Superior temporal gyrus (tissue), 1 donor: ENCODE results near the gene OR10G8.
"Not testable (repeated sequence)": the region's sequence is repeated elsewhere in the genome, so short reads cannot be mapped to it uniquely, and the experiment has no call there.

ENCODE experiments used
- DNase-seq: peaks from one replicate; pipeline ENCODE4 v3.0.0-alpha.2; 2016; ENCODE audit errors: extremely low spot score

Gene OR10G8

GRCh38 chr11:124026498-124026897 is at the start of gene OR10G8:
TSS of gene OR10G8 (plus strand) at chr11:124026798. CDS start at chr11:124029623, 2,825 bp downstream.
- no peak for DNase-seq

- no peak for DNase-seq
Observed at GRCh38 chr11:123977731-123978347, 48.8 kb upstream of the OR10G8 start, which contains the start of gene OR10S1. TSS of gene OR10S1 (minus strand) at chr11:123977781. CDS start at chr11:123977664, 117 bp downstream.

- no peak for DNase-seq
Observed at GRCh38 chr11:123979311-123979710, 47.3 kb upstream of the OR10G8 start.

GRCh38 chr11:123995119-123995518 is 31.5 kb upstream of the OR10G8 start, which contains the start of gene OR10G6:
TSS of gene OR10G6 (minus strand) at chr11:123995161. CDS start at chr11:123995161, 0 bp downstream.
- no peak for DNase-seq

GRCh38 chr11:124012697-124013096 is 13.9 kb upstream of the OR10G8 start, which contains the start of gene OR10G4:
TSS of gene OR10G4 (plus strand) at chr11:124012997. CDS start at chr11:124015575, 2,578 bp downstream.
- DNase-seq, result no peak

- DNase-seq, result not testable (repeated sequence)
Observed at GRCh38 chr11:124015837-124016236, 10.8 kb upstream of the OR10G8 start.

- DNase-seq, result no peak
Observed at GRCh38 chr11:124036666-124037065, 10.1 kb downstream of the OR10G8 start.

- no peak for DNase-seq
Observed at GRCh38 chr11:124039557-124039956, 13.0 kb downstream of the OR10G8 start.

- no peak for DNase-seq
Observed at GRCh38 chr11:124041254-124041653, 14.7 kb downstream of the OR10G8 start, which contains the start of gene OR10G7. TSS of gene OR10G7 (minus strand) at chr11:124041325. CDS start at chr11:124039001, 2,324 bp downstream.

- no peak for DNase-seq
Observed at GRCh38 chr11:124043420-124043819, 16.8 kb downstream of the OR10G8 start.

- no peak for DNase-seq
Observed at GRCh38 chr11:124050748-124051147, 24.1 kb downstream of the OR10G8 start.

- DNase-seq, result no peak
Observed at GRCh38 chr11:124052966-124053365, 26.4 kb downstream of the OR10G8 start.

- DNase-seq, result no peak
Observed at GRCh38 chr11:124068601-124069110, 42.1 kb downstream of the OR10G8 start.

GRCh38 chr11:124069429-124070401 is 43.1 kb downstream of the OR10G8 start:
- DNase-seq, result no peak

- peak; percentile 92 for DNase-seq
Observed at GRCh38 chr11:124070915-124071622, 44.5 kb downstream of the OR10G8 start.

- no peak for DNase-seq
Observed at GRCh38 chr11:124071623-124071948, 45.0 kb downstream of the OR10G8 start.

GRCh38 chr11:124072147-124072546 is 45.5 kb downstream of the OR10G8 start:
- no peak for DNase-seq

GRCh38 chr11:124074554-124074953 is 48.0 kb downstream of the OR10G8 start:
- no peak for DNase-seq

- no peak for DNase-seq
Observed at GRCh38 chr11:124075492-124075840, 48.9 kb downstream of the OR10G8 start.

GRCh38 chr11:124075841-124076651 is 49.4 kb downstream of the OR10G8 start:
- no peak for DNase-seq

- DNase-seq, result no peak
Observed at GRCh38 chr11:124077266-124077665, 50.7 kb downstream of the OR10G8 start.
